Bronchial smooth muscle cell (primary cell): ENCODE results near the gene NUAK2. TPM values are rescaled to one million over a fixed set of nuclear protein-coding genes. Genes with fewer than 3 reads are reported as not detected.

Source experiments
- total RNA-seq: library from RNA; depleted of rRNA; stranded (reverse); fragments of >200 nt; gene quantifications from 2 replicates; pipeline ENCODE4 v1.2.1, GENCODE V29; 2014

NUAK2 gene
- 0.43 and 1.3 TPM in 2 replicates for total RNA-seq

DNA sequence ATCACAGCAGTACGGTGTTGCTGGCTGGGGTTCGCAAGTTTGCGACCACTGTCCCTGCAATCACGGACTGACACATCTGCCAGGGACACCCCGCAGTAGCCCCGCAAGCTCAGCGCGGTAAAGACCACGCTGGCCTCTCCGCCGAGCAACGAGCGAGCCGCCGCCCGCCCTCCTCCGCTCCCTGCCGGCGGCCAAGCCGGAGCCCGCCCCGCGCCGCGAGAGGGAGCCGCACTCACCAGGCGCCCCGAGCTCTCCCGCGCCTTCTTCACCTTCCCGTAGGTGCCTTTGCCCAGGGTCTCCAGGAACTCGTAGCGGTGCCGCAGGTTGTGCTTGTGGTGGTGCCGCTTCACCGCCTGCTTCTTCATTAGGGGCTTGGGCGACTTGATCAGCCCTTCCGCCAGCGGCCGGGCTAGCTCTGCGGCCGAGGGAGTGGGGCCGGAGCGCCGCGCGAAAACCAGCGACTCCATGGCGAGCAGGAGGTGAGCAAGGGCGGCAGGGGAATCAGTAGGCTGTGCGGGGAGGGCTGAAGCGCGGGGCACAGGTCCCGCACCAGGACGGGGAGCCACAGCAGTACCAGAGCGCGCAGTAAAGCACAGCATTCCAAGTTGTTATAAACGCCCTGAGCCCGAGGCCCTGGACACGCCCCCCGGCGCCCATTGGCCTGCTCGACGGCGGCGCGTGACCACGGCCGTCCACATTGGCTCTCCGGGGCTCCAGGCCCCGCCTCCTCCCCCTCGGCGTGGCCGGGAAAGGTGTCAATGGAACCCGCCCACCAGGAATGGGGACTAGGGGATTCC lies at the start of gene NUAK2:
Gene NUAK2 (minus strand): TSS at position 584 of the 797 bp plus-strand sequence. CDS start 117 bp downstream, at position 467.

DNA sequence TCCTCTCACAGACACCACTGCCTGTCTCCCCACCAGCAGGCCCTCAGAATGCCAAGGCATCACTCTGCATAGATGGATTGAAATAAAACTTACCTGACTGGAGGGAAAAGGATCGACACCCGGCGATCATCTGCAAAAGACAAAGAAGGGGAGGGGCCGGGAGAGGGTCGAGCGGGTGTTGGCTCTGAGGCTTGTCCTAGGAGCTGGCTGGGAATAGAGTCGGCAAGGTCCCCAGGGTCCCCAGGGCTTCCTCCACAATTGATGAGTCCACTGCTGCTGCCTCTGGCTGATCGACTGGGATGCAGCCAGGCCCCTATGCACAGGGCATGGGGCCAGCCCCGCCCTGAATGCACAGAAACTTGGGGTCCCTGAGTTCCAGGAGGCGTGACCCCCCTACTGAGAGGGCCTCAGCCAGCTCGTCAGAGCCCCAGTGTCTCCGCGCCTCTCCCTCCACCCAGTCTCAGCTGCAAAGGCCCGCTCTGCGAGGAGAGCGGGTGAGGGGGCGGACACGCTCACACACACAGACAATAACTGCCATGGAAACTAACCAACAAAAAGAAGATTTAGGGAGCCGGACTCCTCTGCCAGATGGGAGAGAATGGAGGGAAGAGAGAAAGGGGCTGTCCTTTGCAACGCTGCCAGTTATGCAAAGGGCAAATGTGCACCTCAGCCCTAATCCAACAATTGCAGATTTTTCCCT lies 35.0 kb upstream of the NUAK2 start, which contains the start of gene KLHDC8A:
Gene KLHDC8A (minus strand): TSS at position 483 of the 700 bp plus-strand sequence. CDS start 13,318 bp downstream, outside the sequence.

Other genes starting within 250 kb of the NUAK2 start
- gene TMEM81, start 237.3 kb downstream of the NUAK2 start, total RNA-seq: 0.79 and 1.5 TPM in 2 replicates
- 11.9 and 13.7 TPM in 2 replicates for gene RBBP5, start 199.8 kb downstream of the NUAK2 start, total RNA-seq
- gene DSTYK, start 110.0 kb downstream of the NUAK2 start, total RNA-seq: 24.5 and 25.8 TPM in 2 replicates
- 3.0 and 5.4 TPM in 2 replicates for gene TMCC2, start 93.8 kb downstream of the NUAK2 start, total RNA-seq
- gene KLHDC8A, start 35.2 kb upstream of the NUAK2 start, total RNA-seq: not detected in 2 replicates
- not detected in 2 replicates for gene LEMD1, start 100.3 kb upstream of the NUAK2 start, total RNA-seq
- gene BLACAT1, start 134.3 kb upstream of the NUAK2 start, total RNA-seq: not detected in 2 replicates
- 0.09 and 0.16 TPM in 2 replicates for gene CDK18, start 182.9 kb upstream of the NUAK2 start, total RNA-seq